Activated CD4-positive, alpha-beta T cell treated with anti-CD3 and anti-CD28 coated beads for 4 hours (primary cell): ENCODE data around the gene SLC24A3.

Experiments used
- DNase-seq, 2 donors: peaks; one replicate each; pipeline ENCODE4 v3.0.0-alpha.2; 2020

SLC24A3 gene

GRCh38 chr20:19397666-19398065 lies 185.2 kb downstream of the SLC24A3 start:
- no peak for DNase-seq

DNA sequence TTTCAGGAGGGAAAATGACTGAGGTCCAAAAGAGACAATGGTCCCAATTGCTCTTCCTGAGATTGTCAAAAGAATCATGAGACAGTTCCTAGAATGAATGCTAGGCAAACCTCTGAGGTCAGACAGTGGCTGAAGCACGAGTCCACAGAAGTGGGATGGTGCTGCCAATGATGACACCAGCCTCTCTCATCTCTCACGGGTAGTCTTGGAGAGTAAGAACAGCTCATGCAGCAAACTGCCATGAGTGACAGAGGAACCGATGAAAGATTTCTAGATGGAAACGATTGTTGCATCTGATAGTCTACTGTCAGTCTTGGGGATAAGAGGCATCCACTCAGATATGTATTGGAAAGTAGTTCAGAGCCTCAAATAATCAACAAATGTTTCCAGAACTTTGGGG lies 188.7 kb downstream of the SLC24A3 start:
- DNase-seq, result no peak

- DNase-seq, result no peak
Observed at GRCh38 chr20:19403549-19403948, 191.1 kb downstream of the SLC24A3 start.

DNA sequence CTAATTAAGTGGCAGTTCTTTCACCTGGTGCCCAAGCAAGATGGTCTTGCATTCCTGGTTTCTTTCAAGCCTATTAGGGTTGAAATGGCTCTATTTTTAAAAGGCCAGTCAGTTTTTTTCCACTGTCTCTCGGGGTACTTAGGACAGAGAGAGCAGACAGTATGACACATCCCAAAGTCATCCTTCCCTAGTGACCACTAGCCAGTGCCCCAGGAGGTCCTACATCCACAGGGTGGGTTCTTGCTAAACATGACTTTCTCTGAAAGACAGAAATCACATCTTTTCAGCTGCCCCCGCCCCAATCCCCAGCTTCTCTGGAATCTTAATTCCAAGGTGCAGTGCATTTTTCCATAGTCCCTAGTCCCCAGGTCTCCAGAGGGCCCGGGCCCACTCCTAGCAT lies 192.4 kb downstream of the SLC24A3 start:
- no peak for DNase-seq

DNA sequence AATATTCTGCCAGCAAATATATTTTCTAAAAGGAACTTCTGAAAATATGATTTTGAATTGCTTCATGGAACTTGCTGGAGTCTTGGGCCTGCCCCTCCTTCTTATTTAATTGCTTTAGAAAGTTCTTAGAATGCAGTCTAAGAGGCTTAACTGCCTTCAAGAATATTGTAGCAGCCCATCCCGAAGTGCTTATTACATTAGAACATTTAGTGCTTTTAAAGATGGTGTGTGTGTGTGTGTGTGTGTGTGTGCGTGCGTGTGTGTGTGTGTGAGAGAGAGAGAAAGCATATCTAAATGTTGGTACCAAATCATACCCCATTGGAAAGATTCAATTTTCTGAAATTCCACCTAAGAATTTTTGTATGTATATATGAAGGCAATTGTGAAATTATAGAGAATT lies 193.5 kb downstream of the SLC24A3 start:
- DNase-seq, result no peak

GRCh38 chr20:19406381-19406780 lies 193.9 kb downstream of the SLC24A3 start:
- DNase-seq, result no peak

DNA sequence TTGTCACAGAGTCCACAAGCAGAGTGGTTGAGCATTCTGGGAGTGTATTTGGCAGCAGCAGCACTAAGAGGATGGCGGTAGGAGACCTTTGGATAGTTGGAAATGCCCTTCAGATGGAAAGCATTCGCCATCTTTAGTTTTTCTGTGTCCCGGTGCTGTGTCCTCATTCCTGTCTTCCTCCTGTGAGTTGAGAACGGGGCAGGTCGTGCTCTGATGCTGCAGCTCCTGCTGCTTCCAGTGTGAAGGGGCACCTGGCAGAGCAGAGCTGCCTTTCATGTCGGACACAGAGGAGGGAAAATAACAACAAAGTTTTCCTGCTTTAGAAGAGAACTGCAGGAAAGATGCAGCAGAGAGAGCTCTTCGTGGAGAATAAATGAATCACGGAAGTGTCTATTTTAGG lies 194.8 kb downstream of the SLC24A3 start:
- no peak for DNase-seq

GRCh38 chr20:19407736-19408135 lies 195.3 kb downstream of the SLC24A3 start:
- DNase-seq, result no peak

GRCh38 chr20:19408971-19409370 lies 196.5 kb downstream of the SLC24A3 start:
- no peak for DNase-seq

GRCh38 chr20:19411811-19412210 lies 199.4 kb downstream of the SLC24A3 start:
- no peak for DNase-seq

GRCh38 chr20:19412254-19412653 lies 199.8 kb downstream of the SLC24A3 start:
- no peak for DNase-seq

DNA sequence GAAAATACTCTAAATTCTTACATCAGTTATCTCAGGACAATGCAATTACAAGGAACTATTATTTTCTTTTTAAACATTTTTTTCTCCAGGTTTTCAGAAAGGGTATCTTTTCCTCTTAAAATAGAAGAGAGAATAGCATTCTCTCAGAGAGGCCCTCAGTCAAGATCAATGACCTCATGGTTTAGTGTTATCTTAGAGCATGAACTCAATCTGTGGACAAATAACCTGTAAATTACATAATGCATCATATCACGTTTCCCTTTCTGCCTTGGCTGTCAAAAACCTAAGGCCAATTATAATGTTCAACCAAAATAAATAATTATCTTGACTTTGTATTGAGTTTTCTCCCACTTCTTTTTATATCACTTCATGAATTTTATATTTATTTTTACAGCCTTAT lies 202.2 kb downstream of the SLC24A3 start:
- no peak for DNase-seq

- DNase-seq, result no peak
Observed at GRCh38 chr20:19415786-19416185, 203.3 kb downstream of the SLC24A3 start.

- DNase-seq, result no peak
Observed at GRCh38 chr20:19416627-19417026, 204.2 kb downstream of the SLC24A3 start.

DNA sequence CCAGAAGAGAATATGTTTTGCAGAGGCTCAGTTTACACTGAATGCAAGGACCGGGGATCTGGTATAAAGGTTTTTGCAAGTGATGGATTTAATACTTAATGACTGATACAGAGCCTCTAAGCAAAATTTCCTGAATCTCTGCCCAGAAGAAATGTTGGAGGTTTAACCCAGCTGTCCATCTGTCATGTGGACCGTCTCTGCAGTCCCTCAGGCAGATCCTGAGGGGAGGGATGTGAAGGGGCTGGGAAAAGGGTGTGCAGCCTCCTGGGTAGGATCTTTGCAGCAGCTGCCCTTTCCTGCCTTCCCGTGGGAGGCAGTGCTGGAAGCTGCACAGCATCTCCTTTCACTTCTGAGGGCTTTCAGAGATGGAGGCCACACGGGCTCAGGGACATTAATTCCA lies 207.0 kb downstream of the SLC24A3 start:
- no peak for DNase-seq

GRCh38 chr20:19423097-19423899 lies 210.9 kb downstream of the SLC24A3 start:
- no peak for DNase-seq

DNA sequence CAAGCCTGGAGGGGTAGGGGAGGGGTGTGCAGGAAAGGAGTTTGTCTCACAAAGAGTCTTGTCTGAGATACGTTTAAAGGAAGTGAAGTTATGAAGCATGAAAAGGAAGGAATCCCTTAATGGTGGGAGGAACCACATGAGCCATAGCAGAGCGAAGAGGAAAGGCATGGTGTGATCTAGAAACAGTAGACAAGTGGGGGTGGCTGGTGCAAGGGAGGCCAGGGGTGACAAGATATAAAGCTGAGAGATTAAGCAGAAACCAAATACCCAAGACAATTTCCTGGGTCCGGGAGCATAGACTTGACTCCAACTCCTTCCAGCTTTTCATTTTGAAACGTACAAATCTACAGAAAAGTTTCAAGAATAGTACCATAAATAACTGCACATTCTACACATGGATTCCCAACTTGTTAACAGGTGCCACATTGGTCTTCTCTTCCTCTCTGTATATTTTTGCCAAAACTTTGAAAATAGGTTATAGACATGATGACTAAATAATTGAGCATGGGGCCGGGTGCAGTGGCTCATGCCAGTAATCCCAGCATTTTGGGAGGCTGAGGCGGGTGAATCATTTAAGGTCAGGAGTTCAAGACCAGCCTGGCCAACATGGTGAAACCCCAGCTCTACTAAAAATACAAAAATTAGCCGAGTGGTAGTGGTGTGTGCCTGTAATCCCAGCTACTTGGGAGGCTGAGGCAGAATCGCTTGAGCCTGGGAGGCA lies 211.6 kb downstream of the SLC24A3 start:
- DNase-seq, result no peak

- DNase-seq, result no peak
Observed at GRCh38 chr20:19426356-19426755, 213.9 kb downstream of the SLC24A3 start.

- DNase-seq, result no peak
Observed at GRCh38 chr20:19427480-19427879, 215.0 kb downstream of the SLC24A3 start.

- DNase-seq, result no peak
Observed at GRCh38 chr20:19427913-19428312, 215.5 kb downstream of the SLC24A3 start.

DNA sequence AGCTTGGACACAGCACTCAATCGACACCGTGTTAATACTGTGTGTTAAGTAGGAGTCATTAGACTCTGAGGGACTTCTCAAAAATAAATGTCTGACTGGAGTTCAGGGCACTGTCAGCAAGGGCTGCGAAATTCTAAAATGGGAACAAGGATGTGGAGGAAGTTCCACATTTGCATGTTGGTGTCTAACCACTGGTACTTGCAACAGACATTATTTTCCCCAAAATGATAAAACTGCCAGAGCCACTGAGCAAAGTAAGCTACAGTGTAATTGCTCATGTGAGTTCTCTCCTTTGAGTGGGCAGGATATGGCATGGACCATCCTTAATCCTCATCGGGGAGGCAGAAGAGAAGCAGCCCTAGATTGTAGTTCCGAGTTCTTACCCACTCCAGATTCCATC lies 215.9 kb downstream of the SLC24A3 start:
- DNase-seq, result no peak

DNA sequence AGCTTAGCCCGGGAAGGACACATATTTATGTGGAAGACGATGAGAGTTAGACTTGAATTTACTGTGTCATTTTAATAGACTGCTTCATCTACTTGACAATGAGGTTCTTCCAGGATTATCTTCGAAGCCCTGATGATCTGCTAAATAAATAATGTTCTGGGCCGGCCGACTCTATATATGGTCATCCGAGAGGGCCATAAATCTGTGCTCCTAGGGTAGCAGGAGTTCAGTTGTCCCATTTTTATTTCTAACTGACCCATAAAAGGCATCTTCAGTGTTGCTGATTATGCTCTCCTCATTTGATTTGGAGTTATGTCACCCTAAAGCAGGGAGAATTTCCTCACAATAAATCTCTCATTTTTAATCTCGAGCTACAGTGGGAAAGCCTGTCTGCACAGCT lies 217.1 kb downstream of the SLC24A3 start:
- DNase-seq, result no peak

DNA sequence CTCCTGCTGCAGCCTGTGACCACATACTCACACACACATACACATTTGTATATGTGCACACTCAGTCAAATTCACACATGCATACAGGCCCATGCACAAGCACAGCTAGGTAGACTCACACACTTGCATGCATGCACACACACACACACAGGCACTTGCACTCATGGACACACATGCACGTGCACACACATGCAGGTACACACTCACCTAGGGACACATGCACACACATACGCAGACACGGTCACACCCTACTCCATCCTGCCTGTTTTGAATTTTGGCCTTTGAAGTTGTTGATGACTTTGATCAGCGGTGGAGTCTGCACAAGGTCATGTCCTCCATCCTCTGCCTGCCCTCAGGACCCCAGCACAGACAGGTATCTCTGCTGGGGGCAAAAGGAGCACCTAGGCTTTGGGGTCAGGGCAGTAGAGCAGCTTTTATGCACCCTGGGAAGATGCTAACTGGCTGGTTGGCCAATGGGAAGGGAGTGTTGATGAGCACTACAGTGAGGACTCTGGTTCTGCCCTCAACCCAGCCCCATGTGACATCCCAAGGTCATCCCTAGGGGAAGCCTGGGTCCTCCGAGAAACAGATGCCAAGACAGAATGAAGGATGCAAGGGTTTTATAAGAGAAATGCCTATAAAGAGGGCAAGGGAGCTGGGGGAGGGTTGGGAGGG lies 218.3 kb downstream of the SLC24A3 start:
- no peak for DNase-seq

DNA sequence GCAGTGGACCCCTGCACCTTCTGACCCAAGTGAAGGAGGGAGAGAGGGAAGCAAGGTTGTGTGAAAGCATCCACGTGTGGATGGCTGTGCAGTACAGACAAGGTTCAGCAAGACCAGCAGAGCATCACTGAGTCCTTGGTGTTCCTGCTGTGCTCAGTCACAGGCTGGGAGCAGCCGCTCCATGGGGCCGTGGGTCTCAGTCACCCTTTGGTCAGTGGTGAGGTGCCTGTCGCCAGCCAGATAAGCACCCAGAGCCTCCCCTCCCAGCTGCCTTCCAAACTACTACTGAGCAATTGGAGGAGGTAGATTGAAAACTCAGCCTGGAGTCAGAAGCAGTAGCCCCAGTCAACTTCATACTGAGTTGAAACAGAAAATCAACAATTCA lies 218.9 kb downstream of the SLC24A3 start:
- no peak for DNase-seq
